GM13977 (cell line): ENCODE results near the gene MEGF6.

Experiments
- DNase-seq: peaks from one replicate; pipeline ENCODE4 v3.0.0; 2012; ENCODE audit warnings: low spot score
- CTCF ChIP-seq: IDR thresholded peaks from 2 replicates; pipeline ENCODE4 v1.5.1; 2012; ENCODE audit warnings: mild to moderate bottlenecking, control low read depth; ENCODE audit not compliant: insufficient read depth; ENCODE audit errors: extremely low read depth, missing control alignments
- in situ Hi-C: fragments of 300-500 bp; cut with MboI; formaldehyde crosslinking; loops from one replicate; pipeline ENCODE4 v1.12.0; 2022; ENCODE audit warnings: low sequenced_read_pairs, low pct_unique_long_range_greater_than_20kb, mixed read lengths, inconsistent platforms; ENCODE audit not compliant: unreplicated experiment

Gene MEGF6

GRCh38 chr1:3476666-3477065, 134.6 kb downstream of the MEGF6 start:
- TF ChIP-seq CTCF, result no peak
- no peak for DNase-seq
- in situ Hi-C loops, result no loop called here

- no peak for TF ChIP-seq CTCF
- no peak for DNase-seq
- in situ Hi-C loops, result no loop called here
Observed at GRCh38 chr1:3475839-3476573, 135.3 kb downstream of the MEGF6 start.

- in situ Hi-C loops, result no loop called here
- no peak for DNase-seq
- no peak for TF ChIP-seq CTCF
Observed at GRCh38 chr1:3474421-3474820, 136.9 kb downstream of the MEGF6 start.

GRCh38 chr1:3474016-3474415, 137.3 kb downstream of the MEGF6 start:
- TF ChIP-seq CTCF, result no peak
- DNase-seq, result no peak
- in situ Hi-C loops, result no loop called here

- no peak for TF ChIP-seq CTCF
- in situ Hi-C loops, result no loop called here
- no peak for DNase-seq
Observed at GRCh38 chr1:3473381-3473844, 137.9 kb downstream of the MEGF6 start.

- in situ Hi-C loops, result no loop called here
- DNase-seq, result no peak
- TF ChIP-seq CTCF, result no peak
Observed at GRCh38 chr1:3472906-3473305, 138.4 kb downstream of the MEGF6 start.
